ENCODE results near the gene UBR3.
"Not testable (repeated sequence)": the region's sequence is repeated elsewhere in the genome, so short reads cannot be mapped to it uniquely, and the experiment has no call there.

The UBR3 gene

DNA sequence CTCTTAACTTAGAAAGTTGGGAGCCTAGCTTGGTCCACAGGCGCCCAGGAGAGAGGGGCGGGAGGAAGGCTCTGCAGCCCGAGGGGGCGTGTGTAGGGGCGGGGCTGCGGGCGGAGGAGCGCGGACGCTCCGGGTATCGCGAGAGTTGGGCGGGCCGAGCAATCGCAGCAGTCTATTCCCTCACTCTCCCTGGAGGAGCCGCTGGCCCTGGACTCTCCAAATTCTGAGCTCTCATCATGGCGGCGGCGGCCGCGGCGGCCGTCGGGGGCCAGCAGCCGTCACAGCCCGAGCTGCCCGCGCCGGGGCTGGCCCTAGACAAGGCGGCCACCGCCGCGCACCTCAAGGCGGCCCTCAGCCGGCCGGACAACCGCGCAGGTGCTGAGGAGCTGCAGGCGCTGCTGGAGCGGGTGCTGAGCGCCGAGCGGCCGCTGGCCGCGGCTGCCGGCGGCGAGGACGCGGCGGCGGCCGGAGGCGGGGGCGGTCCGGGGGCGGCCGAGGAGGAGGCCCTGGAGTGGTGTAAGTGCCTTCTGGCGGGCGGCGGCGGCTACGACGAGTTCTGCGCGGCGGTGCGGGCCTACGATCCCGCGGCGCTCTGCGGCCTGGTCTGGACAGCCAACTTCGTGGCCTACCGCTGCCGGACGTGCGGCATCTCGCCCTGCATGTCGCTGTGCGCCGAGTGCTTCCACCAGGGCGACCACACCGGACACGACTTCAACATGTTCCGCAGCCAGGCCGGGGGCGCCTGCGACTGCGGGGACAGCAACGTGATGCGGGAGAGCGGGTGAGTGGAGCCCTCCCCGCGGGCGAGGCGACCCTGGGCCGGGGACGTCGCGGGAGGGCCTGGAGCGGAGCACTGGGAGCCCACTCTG is at the start of gene UBR3:
TSS of gene UBR3 (plus strand) at position 183 of the 869 bp plus-strand sequence. CDS start at position 237, 54 bp downstream.
- DNase-seq, result peak; percentile 91

- no peak for DNase-seq
These were observed 48.8 kb upstream of the UBR3 start for GRCh38 chr2:169778446-169778845.

DNA sequence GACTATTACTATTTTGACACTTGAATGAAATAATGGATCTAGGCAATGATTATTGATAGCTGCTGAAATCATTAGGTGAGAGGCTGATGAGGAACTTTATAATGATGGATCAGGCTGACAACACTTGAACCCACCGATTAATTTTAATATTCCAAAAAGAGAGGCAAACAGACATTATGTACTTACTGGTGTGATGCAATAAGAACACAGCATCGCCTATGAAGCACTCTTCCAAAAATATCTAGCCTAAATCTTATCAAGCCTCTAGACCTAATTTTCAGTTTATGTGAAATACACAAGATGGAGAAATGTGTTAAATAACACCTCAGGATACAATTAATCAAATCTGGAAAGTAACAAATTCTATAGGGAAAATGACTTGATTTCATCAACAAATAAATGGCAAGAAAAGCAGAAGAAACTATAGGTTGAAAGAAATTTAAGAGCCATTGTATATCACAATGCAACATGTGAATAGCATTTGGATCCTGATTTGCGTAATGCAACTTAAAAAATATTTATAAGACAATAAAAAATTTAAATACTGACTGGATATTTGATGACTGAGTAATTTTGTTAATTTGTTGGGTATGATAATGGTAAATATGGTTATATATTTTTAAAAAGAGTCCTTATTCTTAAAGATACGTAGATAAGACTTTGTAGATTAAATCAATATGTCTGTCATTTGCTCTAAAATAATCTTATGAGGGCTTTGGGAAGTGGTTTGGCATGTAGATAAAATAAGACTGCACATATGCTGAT is 45.8 kb upstream of the UBR3 start:
- no peak for DNase-seq

DNA sequence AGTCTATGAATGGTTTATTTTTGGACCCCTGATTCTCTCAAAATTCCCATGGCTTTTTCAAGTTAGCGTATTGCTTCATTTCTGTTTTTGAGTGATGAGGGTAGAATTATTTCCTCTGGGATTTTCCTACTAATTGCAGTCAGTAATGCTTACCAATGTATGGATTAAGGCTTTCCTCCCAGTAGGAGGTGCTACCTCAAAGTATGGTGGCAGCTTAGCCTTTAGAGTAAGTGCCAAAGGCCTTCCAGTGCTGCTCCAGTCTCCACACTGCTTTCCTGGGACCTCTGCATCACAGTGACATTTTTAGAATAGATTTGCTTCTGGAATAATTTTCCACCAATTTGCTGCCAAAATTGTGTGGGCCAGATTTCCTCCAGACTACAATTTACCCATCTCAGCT is 44.7 kb upstream of the UBR3 start:
- DNase-seq, result no peak

- no peak for DNase-seq
These were observed 36.7 kb upstream of the UBR3 start for GRCh38 chr2:169790581-169790980.

DNA sequence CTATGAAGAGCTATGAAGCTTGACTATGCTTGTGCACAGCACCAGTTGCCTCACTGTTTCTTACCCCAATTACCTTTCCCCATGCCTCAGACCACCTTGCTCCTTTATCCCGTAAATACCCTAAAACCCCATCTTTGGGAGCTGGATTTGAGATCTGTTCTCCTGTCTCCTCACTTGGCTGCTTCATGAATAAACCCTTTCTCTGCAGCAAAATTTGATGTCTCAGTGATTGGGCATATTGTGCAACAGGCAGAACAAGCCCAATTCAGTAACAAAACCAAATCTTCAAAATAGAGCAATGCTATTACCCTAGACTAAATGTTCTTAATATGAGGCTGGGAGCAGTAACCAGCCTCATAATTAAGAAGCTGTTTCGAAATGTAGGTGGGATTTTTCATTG is 32.1 kb upstream of the UBR3 start:
- DNase-seq, result no peak

- DNase-seq, result no peak
These were observed 30.8 kb upstream of the UBR3 start for GRCh38 chr2:169796441-169796840.

- DNase-seq, result no peak
These were observed 29.7 kb upstream of the UBR3 start for GRCh38 chr2:169797601-169798000.

DNA sequence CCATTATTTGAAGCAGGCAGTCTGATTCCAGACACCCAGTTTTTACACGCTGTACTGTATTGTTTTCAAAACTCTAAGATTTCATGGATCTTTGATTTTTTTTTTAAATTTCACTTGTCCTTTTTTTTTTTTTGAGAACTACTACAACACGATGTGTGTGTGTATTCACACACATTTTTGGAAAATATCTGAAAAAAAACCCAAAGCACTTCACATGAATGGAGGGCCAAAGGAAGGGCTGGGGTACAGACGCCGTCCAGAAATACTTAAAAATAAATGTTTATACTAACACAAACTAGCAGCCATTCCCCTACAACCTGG is 28.9 kb upstream of the UBR3 start:
- DNase-seq, result no peak

- DNase-seq, result peak; percentile 97
These were observed 28.3 kb upstream of the UBR3 start, which contains the start of gene SSB for GRCh38 chr2:169798718-169799592. SSB (plus strand) TSS chr2:169798871; CDS start chr2:169800961, 2,090 bp downstream.

DNA sequence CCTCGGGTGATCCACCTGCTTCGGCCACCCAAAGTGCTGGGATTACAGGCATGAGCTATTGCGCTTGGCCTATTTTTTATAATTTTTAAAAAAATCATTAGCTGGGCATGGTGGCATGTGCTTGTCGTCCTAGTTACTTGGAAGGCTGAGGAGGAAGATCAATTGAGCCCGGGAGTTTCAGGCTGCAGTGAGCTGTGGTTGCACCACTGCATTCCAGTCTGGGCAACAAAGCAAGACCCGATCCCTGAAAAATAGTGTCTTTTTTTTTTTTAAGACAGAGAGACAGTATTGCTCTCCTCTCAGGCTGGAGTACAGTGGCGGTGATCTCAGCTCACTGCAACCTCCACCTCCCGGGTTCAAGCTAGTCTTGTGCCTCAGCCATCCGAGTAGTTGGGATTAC is 23.8 kb upstream of the UBR3 start:
- DNase-seq, result no peak

DNA sequence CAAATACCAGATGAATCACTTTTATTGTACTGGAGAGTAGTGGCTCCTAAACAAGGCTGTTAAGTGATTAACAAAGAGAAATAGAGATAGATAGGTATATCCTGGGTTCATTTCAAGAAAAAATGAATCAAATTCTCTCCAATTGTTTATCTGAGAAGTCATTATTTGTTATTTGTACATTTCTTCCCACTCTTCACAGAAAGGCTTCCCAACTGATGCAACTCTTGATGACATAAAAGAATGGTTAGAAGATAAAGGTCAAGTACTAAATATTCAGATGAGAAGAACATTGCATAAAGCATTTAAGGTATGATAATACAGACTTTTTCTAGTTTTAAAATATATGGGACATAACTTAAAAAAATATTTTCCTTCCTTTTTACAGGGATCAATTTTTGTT is 20.7 kb upstream of the UBR3 start:
- no peak for DNase-seq

GRCh38 chr2:169808221-169808620 is 19.0 kb upstream of the UBR3 start:
- no peak for DNase-seq

DNA sequence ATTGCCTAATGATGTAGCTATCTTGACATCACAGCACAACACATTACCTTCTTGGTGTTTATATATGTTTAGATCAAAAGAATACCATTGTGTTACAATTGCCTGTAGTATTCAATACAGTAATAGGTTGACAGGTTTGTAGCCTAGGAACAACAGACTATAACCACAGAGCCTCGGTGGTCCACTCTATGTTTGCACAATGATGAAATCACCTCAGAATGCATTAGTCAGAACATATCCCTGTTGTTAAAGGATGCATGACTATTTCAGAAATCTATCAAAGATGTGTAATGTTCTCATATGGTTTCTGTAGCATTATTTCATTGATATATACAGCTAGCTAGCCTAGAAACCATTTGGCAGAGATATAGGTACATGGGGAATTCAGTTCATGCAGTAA is 11.4 kb upstream of the UBR3 start:
- no peak for DNase-seq

DNA sequence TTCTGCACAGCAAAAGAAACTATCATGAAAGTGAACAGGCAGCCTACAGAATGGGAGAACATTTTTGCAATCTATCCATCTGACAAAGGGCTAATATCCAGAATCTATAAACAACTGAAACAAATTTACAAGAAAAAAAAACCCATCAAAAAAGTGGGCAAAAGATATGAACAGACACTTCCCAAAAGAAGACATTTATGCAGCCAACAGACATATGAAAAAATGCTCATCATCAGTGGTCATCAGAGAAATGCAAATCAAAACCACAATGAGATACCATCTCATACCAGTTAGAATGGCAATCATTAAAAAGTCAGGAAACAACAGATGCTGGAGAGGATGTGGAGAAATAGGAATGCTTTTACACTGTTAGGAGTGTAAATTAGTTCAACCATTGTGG is 10.3 kb upstream of the UBR3 start:
- not testable (repeated sequence) for DNase-seq

- DNase-seq, result not testable (repeated sequence)
These were observed 9.9 kb upstream of the UBR3 start for GRCh38 chr2:169817369-169817768.

DNA sequence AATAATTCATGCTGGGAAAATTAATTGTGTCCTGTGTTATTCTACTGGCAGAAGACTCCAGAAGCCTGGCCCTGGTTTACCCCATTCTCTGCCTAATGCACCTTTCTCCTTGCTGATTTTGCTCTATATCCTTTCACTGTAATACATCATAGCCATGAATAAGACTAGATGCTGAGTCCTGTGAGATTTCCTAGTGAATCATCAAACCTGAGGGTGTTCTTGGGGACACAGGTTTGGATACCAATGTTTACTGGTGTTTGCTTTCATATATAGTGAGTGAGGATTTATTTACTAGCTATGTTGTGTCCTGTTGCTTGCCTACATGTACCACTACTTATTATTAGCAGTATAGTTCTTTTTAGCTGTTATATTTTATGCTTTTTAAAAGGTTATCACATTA is 9.0 kb upstream of the UBR3 start:
- no peak for DNase-seq

DNA sequence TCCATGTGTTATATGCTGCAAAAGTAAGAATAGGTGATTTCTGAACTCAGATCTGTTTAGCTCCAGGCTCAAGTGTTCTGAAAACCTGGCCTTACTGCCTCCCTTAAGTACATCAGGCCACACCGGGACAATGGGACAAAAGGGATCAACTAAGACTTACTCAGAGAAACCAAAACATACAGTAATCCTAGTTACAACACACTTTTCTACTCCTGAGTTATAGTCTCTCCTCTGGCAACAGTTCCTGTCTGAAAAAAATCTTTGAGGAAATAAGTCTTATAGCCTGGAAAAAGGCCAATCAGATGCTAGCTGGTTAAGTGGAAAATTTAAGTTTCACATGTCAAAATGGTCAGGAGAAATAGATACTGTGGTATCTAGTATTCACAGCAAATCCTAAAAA is 8.1 kb upstream of the UBR3 start:
- DNase-seq, result no peak

- not testable (repeated sequence) for DNase-seq
These were observed 7.2 kb upstream of the UBR3 start for GRCh38 chr2:169820101-169820500.

DNA sequence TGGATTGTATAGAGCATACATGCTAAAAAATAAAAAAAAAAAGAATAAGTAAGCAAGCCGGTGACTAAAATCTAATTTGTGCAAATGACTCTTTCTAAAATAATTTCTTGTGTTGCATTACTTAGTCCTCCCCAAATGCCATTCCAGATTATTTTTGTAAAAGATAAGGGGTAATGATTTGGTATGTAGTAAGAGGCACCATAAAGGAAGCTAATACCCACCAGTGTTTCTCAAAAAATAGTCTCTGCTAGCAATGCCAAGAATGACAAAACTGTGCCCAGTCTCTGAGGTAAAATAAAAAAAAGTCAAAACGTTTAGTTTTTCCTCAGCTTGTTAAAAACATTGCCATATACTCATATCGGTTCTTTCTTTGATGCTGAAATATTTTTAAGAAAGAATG is 5.2 kb upstream of the UBR3 start:
- no peak for DNase-seq

- DNase-seq, result no peak
These were observed 4.4 kb upstream of the UBR3 start for GRCh38 chr2:169822785-169823392.

GRCh38 chr2:169823996-169824372 is 3.3 kb upstream of the UBR3 start:
- no peak for DNase-seq
